Measurements from ENCODE around the gene TRAF7.

TRAF7 gene

DNA sequence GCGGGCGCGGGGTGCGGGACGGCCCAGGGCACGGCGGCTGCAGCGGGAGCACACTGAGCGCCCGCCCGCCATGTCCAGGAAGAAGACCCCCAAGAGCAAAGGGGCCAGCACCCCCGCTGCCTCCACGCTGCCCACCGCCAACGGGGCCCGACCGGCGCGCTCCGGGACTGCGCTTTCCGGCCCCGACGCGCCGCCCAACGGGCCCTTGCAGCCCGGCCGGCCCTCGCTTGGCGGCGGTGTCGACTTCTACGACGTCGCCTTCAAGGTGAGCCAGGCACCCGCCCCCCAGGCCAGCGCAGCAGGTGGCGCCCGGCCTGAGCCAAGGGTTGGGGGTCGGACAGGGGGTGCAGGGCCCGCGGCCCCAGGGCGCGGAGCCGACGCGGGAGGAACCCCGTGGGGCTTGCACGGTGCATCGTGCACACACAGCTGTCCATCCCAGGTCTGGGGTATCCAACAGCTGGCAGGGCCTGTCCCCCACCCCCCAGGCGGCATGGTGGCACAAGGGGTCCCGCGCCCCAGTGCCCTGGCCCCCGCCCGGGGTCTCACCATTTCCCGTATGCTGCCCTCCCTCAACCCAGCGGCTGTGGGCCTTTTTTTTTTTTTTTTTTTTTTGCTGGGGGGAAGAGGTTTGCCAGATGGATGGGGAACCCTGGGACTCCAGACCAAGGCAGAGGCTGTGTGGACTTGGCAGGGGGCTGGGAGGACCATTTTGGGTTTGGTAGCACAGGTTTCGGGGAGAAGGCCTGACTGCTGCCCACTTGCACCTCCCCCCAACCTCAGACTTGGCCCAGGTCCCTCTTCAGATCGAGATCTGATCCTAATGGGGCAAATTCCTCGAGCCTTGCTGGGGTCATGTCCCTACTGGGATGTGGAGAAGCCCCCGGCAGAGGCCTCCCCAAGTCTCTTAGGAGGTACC, 6.6 kb upstream of the TRAF7 start:
- peak; percentile 47 for DNase-seq

DNA sequence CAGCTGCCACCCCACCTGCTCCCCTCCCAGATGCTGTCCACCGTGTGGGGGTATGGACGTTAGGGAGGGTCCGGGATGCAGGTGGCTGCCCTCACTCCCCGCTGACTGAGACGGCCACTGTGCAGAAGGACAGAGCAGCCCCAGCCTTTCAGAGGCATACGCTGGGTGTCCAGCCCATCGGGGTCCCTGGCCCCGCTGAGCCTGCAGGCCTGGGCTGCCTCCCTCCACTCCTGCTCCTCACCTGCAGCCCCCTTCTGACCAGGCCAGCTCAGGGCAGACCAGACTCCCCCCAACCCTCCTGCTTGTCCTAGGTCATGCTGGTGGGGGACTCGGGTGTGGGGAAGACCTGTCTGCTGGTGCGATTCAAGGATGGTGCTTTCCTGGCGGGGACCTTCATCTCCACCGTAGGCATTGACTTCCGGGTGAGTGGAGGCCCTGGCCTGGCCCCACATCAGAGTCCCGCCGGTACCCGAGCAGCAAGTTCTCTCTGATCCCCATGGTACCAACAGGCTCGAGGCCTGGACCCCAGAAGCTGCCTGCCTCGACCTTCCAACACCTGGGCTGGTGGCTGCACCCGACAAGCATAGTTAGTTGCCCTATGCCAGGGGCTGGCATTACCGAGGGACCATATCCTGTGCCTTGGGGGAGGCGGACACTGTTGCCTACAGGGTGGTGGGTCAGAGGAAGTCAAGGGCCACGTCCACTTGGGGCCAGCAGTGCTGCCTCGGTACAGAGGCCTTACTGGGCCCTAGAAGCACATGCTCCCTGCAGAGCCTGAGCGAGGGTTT, 5.8 kb upstream of the TRAF7 start:
- peak; percentile 45 for DNase-seq

DNA sequence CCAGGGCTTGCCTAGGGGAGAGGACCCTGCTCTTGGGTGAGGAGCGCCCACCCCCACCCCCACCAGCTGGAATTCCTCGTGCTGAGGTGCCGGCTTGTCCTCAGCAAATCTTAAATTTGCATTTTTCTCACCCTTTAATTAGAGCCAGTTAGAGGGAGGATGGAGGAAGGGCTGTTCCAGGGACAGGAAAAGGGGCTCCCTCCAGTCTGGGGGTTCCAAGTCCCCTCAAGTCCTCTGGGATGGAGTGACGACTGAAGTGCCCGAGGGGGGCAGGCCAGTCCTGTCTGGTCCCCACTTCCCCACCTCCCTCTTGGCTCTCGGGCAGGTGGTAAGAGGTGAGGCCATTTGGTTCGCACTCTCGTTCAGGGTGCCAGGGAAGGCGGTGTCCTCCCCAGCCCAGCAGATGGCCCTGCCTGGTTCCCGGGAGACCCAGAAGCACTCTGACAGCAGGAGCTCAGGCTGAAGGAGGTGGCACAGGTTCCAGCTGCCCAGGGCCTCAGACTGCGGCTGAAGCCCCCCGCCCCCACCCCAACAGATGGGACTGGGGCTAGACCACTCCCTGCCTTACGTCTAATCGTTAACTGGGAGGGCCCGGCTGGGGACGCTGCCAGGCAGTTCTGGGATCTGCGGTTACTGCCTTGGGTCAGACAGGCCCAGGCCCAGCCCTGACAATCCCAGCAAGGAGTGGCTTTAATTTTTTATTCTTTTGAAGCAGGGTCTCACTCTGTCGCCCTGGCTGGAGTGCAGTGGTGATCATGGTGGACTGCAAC, 5.0 kb upstream of the TRAF7 start:
- peak; percentile 61 for DNase-seq

DNA sequence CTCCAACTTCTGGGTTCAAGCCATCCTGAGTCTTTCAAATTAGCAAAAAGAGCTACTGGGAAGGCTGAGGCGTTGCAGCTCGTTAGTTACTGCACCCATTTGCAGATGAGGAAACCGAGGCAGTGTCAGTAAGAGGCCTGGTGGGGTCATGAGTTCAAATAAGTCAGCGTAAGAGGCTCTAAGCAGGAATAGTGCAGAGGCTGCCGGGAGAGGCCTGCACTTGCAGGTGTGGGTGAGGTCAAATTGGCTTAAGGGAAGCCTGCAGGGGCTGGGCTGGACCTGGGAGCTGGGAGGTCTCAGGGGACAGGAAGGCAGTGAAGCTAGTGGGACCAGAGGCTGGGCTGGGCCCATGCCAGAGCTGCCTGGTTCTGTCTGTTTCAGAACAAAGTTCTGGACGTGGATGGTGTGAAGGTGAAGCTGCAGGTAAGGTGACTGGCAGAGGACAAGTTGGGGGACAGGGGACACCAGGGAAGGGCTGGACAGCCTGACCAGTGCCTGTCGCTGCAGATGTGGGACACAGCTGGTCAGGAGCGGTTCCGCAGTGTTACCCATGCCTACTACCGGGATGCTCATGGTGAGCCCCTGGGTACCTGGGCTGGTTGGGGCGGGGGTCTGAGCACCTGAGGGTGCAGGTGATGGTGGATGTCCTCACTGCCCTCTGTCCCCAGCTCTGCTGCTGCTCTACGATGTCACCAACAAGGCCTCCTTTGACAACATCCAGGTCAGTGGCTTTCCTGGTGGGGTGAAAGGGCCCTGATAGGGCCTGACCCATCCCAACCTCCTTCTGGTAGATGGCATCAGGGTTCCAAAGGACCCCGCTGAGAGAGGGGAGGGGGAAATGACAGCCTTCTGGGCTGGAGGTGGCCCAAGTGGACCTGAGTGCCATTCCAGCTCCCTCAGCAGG, 4.1 kb upstream of the TRAF7 start:
- DNase-seq, result no peak

DNA sequence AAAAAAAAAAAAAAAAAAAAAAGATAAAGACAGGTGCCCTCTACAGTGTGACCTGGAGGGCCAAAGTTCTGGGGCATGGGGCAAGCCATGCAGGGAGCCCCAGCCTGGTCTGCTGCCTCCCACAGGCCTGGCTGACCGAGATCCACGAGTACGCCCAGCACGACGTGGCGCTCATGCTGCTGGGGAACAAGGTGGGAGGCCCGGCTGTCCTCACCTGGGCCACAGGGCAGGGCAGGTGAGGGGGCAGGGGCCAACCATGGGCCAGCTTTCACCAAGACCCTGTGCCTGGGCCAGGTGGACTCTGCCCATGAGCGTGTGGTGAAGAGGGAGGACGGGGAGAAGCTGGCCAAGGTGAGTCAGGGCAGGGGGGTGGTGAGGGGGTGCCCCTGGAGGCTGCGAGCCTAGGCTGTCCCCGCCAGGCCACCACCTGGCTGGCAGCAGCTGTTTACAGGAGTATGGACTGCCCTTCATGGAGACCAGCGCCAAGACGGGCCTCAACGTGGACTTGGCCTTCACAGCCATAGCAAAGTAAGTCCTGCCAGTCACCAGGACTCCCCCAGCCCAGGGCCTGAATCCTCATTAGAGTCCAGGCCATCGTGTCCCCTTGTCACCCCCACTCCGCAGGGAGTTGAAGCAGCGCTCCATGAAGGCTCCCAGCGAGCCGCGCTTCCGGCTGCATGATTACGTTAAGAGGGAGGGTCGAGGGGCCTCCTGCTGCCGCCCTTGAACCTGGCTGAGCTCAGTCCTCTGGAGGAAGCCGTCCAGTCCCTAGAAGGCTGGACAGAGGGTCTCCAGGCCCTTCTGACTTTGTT, 2.7 kb upstream of the TRAF7 start:
- no peak for DNase-seq

DNA sequence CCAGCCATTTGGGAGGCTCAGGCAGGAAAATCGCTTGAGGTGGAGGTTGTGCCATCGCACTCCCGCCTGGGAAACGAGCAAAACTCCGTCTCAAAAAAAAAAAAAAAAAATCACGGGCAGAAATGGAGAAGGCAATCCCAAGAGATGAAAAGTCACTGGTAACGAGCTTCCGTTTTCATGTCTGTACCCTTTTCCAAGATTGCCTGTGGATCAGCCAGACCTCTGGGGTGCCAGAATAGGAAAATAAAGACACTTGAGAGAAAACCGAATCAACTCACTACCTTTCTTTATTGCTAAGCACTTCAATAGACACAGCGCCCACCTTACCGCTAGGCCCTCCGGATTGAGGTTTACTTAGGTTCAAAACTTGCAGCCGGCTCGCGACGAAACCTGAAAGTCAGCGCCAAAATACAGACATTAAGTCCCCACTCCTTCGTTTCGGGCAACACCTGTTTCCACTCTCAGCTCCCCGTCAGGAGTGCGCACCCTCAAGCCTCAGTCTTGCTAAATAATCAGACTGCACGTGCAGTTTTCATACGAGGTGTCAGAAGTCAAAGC, 970 bp upstream of the TRAF7 start:
- no peak for DNase-seq

DNA sequence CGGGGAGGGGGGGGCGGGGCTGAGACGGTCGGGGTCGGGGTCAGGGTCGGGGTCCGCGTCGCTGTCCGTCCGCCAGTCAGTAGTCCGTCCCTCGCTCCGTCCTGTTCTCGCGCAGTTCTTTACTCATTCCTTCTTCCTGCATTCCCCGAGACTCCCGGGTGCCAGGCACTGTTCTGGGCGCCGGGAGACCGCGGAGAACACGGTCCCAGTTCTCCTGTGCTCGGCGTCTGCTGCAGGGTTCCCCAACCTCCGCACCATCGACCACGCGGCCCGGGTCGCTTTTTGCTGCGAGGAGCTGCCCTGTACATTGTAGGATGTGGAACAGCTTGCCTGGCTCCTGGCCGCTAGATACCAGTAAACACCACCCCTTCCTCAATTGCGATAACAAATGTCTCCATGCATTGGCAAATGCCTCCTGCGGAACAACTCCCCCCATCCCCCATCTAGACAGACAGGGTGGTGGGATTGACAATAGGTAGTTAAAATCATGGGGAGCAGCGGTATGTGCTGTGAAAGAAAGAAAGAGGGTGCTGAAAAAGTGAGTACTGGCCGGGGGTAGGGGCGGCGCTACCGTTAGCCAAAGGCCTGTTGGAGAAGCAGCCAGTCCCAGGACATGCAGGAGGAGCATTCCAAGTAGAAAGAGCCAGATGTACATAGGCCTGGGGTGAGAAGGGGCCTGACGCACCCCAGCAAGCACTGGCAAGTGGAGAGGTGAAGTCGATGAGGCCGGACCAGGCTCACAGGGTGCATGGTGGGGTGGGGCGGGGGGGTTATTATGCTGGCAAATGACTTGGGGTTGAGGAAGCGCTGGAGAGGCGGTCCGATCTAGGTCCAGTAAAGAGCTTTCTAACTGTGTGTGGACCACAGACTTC, 631 bp downstream of the TRAF7 start:
- DNase-seq, result peak; percentile 46

DNA sequence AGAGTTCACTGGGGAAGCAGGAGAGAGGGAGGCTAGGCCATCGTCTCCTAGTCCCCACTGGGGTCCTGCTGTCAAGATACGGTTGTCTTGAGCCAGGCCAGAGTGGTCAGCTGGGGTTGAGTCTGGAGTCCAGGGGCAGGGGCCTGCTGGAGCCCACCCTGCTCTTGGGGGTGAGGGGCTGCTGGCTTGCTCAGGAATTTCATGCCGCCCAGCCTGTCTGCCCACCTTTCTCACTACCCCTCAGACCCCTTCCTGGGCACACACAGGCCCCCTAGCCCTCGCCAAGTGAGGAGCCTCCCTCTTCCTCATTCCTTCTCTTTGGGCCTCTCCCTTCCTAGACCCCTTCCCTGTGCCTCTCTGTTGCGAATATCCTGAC, 1.3 kb downstream of the TRAF7 start:
- DNase-seq, result no peak

DNA sequence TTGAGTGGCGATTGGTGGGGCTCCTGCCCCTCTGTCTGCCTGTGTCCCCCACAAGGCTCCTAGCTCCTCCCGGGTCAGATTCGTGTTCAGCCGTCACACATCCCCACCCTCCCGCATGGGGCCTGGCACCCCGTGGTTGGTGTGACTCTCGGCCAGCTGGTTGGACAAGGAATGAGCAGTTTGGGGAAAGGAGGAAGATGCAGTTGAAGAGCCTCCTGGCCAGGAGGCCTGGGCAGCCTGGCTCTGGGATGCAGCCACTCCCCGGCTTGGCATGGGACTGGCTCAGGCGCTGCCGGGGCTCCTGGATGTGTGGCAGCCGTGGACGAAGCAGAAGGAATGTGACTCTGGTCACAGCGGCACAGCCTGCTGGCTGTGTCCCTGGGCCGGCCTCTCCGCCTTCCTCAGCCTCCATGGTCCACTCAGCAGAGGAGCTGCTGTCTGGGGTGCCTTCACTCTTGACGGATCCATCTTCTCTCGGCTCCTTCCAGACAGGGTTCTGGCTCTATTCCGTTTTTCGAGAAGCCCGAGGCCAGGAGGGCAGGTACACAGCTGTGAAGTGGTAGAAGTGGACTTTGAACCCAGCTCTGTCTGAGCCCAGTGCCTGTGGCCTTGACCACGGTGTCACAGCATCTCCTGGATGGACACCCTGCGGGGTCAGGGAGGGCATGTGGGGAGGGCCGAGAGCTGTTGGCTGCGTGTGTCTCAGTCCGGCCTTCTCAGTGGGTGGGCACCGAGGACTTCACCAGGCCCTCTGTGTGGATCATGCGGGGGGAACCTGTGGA, 2.1 kb downstream of the TRAF7 start:
- no peak for DNase-seq

DNA sequence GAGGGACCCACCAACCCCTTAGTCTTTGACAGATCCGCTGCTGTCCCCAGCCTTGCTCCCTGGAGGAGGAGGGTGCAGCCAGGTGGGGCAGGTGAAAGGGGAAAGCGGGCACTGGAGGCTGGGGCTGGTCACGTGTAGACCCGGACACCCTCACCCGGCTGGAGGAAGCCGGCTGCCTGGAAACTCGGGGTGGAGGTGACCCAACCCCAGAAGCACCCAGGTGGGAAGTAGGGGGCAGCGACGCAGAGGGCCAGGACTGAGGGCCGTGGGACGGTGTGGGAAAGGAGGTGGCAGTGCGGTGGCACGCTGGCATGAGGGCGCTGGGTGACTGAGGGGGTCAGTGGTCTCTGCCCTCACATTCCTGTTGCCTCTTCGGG, 2.7 kb downstream of the TRAF7 start:
- no peak for DNase-seq

DNA sequence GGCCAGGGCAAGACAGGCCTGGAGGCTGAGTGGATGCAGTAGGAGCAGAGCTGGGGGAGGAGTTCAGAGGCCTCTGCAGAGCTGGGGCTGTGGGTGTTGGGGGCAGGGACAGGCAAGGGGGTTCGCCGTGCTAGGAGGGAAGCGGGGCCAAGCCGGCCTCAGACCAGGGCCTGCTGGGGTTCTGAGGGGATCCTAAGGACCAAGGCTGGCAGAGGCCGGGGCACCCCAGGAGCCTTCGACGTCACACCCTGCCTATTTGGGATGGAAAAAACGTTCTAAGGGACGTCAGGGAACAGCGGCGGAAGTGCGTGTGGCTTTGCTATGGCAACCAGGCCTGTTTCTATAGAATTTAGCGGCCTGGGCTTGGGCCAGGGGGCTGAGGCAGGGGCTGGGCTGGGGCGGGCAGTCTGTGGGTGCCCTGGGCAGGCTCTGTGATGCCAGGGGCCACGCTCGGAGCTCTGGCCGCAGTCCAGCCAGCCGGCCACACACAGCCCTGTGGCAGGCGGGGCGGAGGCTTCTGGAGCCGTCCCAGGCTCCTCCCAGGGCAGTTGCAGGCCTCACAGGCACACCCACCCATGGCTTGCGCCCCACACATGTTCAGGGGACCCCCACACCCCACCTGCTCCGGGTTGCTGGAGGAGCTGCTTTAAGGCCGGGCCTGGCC, 3.7 kb downstream of the TRAF7 start:
- DNase-seq, result no peak

DNA sequence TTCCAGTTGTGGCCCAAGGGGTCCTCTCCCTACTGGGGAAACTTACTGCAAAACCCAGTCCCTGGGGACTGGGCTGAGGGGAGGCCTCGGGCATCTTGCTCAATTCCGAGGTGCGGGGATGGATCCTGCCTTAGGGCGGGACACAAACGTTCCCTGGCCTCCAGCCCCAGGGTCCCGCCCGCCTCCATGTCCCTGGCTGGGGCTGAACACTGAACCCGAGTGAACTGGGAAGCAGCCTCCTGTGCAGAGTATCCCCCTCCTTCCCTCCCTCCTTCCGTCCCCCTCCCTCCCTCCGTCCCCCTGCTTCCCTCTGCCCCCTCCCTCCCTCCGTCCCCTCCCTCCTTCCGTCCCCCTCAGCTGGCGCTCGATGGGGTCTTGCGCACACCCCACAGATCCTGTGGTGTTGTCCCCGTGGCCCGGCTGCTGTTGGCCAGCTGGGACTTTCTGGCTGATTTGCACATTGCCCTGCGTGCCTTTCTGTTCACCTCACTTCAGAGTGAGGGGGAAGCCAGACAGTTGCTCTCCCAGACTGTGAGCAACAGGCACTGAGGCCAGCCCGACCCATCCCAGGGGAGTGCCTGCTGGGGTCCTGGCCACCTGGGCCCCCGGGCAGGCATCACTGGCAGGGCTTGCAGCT, 5.5 kb downstream of the TRAF7 start:
- DNase-seq, result no peak

DNA sequence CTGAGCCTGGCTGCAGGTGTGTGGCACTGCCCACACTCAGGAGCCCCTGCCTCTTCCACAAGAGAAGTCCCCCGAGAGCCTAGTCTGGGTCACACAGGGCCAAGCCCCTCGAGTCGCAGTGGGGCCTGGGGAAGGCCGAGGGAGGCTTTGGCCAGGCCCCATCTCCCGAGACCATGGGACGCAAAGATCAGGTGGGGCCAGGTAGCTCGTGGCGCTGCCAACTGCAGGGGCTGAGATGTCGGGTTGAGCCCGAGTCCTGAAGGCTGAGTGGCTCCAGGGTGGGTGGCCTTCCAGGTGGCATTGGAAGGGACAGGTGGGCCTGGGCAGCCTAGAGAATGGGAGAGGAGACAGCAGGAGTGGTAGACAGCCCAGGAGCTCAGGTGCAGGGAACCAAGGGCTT, 6.3 kb downstream of the TRAF7 start:
- DNase-seq, result no peak

DNA sequence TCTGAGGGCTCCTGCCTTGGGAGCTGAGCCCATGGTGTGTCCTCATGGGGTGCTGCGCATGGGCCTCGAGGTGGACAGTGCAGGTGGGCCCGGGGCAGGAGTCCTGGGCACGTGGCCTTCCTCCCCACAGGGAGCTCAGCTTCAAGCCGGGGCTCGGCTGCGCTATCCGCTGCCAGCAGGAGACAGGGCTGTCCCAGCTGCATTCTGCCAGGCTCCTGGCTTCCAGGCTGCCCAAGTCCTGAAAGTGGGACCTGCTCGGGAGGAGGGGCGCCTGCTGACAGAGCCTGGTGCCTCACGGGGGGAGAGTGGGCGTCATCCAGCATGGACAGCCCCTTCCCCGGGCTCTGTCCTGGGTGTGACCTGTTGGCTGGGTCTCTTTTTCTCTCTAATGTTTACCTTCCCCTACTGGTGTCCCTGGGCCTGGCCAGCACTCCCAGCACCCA, 7.1 kb downstream of the TRAF7 start:
- DNase-seq, result no peak

DNA sequence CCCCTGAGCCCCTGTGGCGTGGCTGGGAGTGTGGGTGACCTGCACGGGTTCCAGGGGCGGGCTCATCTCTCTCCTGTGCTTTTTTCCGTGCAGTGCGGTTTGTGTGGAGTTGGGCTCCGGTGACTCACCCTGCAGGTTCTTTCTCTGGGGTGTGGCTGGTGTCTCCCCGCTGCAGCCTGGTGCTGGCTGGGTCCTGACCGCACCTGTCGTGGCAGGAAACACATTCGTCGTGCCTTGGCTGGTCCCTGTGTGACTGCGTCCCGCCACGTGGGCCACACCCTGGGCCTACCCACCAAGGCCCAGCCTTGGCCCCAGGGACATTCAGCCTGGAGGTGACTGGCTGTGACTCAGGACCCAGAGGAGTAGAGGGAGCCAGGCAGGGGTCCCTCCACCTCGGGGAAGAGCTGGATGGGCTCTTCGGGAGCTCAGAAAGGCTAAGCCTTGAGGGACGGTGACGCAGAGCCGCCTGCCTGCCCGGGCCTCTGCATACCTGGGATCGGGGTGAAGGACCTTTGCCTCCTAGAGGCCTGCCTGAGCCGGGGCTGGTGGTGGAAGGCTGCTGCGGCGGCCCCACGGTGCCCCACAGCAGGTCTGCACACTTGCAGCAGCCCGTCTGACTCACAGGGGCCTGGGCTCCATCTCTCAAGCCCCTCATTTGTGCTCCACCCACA, 7.8 kb downstream of the TRAF7 start:
- no peak for DNase-seq

DNA sequence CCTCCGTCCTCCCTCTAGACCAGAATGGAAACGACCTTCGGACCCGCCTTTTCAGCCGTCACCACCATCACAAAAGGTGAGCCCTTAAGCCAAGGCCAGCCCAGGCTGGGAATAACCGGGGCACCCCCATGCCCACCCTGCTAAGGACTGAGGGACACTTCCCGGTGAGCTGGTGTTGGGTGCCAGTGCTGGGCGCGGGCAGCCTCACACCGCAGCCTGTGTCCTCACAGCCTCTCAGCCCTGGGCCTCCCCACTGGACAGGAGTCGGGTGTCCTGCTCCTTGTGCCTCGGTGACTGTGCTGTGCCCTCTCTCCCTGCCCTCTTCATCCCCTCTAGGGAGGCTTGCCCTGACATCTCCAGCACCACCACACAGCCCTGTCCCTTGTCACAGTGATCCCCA, 10.3 kb downstream of the TRAF7 start:
- no peak for DNase-seq

DNA sequence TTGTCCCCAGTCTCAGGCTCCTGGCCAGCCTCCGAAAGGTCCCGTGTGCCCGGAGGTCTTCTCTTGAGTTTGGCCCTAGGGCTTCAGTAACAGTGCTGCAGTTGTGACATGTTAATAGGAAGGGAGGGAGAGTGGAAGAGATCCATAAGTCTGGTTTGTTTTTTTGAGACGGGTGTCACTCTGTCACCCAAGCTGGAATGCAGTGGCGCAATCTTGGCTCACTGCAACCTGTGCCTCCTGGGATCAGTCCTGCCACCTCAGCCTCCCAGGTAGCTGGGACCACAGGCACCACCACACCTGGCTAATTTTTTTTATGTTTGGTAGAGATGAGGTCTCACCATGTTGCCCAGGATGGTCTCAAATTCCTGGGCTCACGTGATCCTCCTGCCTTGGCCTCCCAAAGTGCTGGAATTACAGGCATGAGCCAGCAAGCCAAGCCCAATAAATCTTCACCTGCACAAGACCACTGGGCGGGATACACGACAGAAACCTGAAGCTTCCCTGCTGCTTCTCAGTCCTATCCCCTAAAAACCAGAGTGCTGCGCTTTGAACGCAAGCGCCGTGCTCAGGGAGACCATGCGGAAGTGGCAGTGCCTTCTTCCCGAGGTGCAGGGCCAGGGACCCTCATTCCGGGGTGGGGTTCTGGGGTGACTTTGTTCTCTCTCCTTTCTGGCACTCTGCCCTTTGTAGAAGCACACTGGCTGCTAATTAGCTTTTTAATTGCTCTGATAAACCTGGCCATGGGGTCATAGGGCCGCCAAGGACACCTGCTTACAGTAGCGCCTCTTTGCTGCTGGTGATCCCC, 10.9 kb downstream of the TRAF7 start:
- no peak for DNase-seq

Measured in retina (tissue), 1 donor.